ENCODE measurements around the gene MKNK1.

- TF ChIP-seq IRF1 (CRISPR knock-in tag; IDR thresholded peaks at IDR 0.05), result no peak
- no peak for TF ChIP-seq CREM (CRISPR knock-in tag; IDR thresholded peaks at IDR 0.05)
- TF ChIP-seq SP1 (CRISPR knock-in tag; conservative IDR thresholded peaks at IDR 0.05), result no peak
Measured at GRCh38 chr1:46545784-46546183, 58.3 kb downstream of the MKNK1 start.
